K562 (cell line): Measurements from ENCODE around the gene ASIC3. TPM values are rescaled to one million over a fixed set of nuclear protein-coding genes. Genes with fewer than 3 reads are reported as not detected.

Experiments
- BDP1 ChIP-seq: IDR thresholded peaks from 3 replicates; pipeline ENCODE4 v1.6.1; 2011; ENCODE audit not compliant: insufficient read length, insufficient read depth
- CBX1 ChIP-seq: sonication (generic); IDR thresholded peaks from 2 replicates; pipeline ENCODE4 v1.6.1; 2016; ENCODE audit warnings: antibody characterized with exemption, low read depth, mild to moderate bottlenecking
- DMBX1 ChIP-seq: fragments of 250-450 bp; sonication (Bioruptor Pico); IDR thresholded peaks from 2 replicates; pipeline ENCODE4 v1.8.0; 2022; ENCODE audit warnings: inconsistent platforms, mild to moderate bottlenecking, moderate library complexity, borderline replicate concordance
- EWSR1 ChIP-seq: fragments of 450-650 bp; IDR thresholded peaks from 2 replicates; pipeline ENCODE4 v1.6.1; 2018; ENCODE audit warnings: borderline replicate concordance, mild to moderate bottlenecking, low read depth, moderate library complexity; ENCODE audit not compliant: partially characterized antibody
- HDAC8 ChIP-seq: fragments of 450-650 bp; IDR thresholded peaks from 2 replicates; pipeline ENCODE4 v1.6.1; 2016; ENCODE audit warnings: mild to moderate bottlenecking, missing genetic modification characterization, moderate library complexity, missing compliant biosample characterization
- PHF20 ChIP-seq: fragments of 450-650 bp; IDR thresholded peaks from 2 replicates; pipeline ENCODE4 v1.6.1; 2018; ENCODE audit not compliant: partially characterized antibody
- SIN3A ChIP-seq, 2 experiments: fragments of 150-350 bp in 1 of 2; IDR thresholded peaks; 2 replicates each; pipeline ENCODE4 v1.6.1; 2011 to 2016; ENCODE audit warnings: borderline replicate concordance in 2 of 2, low read depth in 2 of 2, low read length in 2 of 2, mild to moderate bottlenecking in 2 of 2, moderate library complexity in 2 of 2; ENCODE audit not compliant: control insufficient read depth in 1 of 2
- SNRNP70 ChIP-seq: fragments of 200-400 bp; formaldehyde crosslinking; optimal IDR thresholded peaks from 2 replicates; pipeline ENCODE3; 2017; ENCODE audit warnings: low read depth, low read length
- ZNF76 ChIP-seq: fragments of 250-450 bp; sonication (Bioruptor Pico); IDR thresholded peaks from 2 replicates; pipeline ENCODE4 v1.4.0; 2020; ENCODE audit warnings: mild to moderate bottlenecking, moderate library complexity, borderline replicate concordance
- polyA plus RNA-seq, 8 experiments: library from polyadenylated mRNA; depleted of rRNA in 4 of 8; stranded (reverse) in 5 of 8; unstranded in 3 of 8; fragments of >200 nt; fragmentation: Nextera tagmentation in 2 of 8; fragmentation: Illumina TruSeq in 1 of 8; extraction: Ambion mirVana in 2 of 8; extraction: Trizol in 1 of 8; gene quantifications; 2 replicates each; pipeline versions ENCODE4 v1.2.1 to v1.2.3, GENCODE V29; 2011 to 2014; ENCODE audit warnings: inconsistent platforms in 1 of 8, missing spikeins in 1 of 8
- total RNA-seq, 7 experiments: library from RNA; depleted of rRNA in 6 of 7; stranded (reverse); fragments of >200 nt in 6 of 7; fragmentation: Illumina TruSeq in 2 of 7; extraction: Trizol in 2 of 7; gene quantifications; 2 replicates each; pipeline versions ENCODE4 v1.2.1 to v1.2.3, GENCODE V29; 2011 to 2021; ENCODE audit warnings: low replicate concordance in 1 of 7
- TF ChIP-seq, protein P1 (sequence below), 2 experiments: fragments of 450-650 bp; formaldehyde crosslinking in 1 of 2; IDR thresholded peaks; 2 replicates each; pipeline versions ENCODE4 v1.4.0 to v1.6.1; 2014 to 2020; ENCODE audit warnings: mild to moderate bottlenecking in 2 of 2, borderline replicate concordance in 1 of 2, low read depth in 1 of 2
- TF ChIP-seq, protein P2 (sequence below), 2 experiments: fragments of 150-350 bp in 1 of 2; IDR thresholded peaks; 2 replicates each; pipeline ENCODE4 v1.6.1; 2012 to 2016; ENCODE audit warnings: low read depth in 2 of 2, low read length in 2 of 2, mild to moderate bottlenecking in 1 of 2, moderate library complexity in 1 of 2
- TF ChIP-seq, protein P3 (sequence below): sonication (generic); formaldehyde crosslinking; IDR thresholded peaks from 2 replicates; pipeline ENCODE4 v1.8.1; 2023; ENCODE audit warnings: mild to moderate bottlenecking, missing genetic modification reagents

ASIC3 gene
- total and polyA plus RNA-seq, 9 of the 15 experiments (the other 6 are each of a cell fraction or from before 2014, with no cell fraction given) = 0.11 to 5.0 (median 0.87) TPM

DNA sequence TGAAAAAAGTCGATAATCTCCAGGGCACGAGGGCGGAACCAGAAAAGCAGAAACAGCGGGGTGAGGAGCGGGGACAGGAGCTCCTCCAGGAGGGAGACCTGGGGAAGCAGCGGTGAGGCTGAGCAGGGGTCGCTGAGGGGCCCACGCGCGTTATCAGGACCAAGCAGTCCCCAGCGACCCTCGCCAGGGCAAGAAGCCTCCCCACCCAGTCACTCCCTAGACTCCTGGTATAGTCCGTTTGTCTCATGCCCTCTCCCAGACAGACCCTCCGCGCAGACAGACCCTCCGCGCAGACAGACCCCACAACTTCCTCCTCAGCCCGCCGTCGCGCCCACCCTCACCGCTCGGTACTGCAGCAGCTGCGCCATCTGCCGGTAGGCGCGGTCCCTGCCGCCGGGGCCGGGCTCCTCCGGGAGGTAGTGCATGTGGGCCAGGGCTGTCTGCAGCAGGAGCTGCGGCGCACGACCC, 30.3 kb upstream of the ASIC3 start (continued):
- TF ChIP-seq BDP1 (no peak), SIN3A (IDR thresholded peaks at IDR 0.05; ENCODE audit: borderline replicate concordance in 2 of 2, control insufficient read depth in 1 of 2, low read depth in 2 of 2, low read length in 2 of 2) (peak in 1 of 2 experiments; percentile 67; a peak in 1 of 4 replicates), CBX1 (peak; percentile 77), EWSR1 (no peak), HDAC8 (peak; percentile 72; the same call in 1 of the 2 replicates), ZNF76 (CRISPR knock-in tag) (peak; percentile 73; the same call in 1 of the 2 replicates), SNRNP70 (no peak), PHF20 (peak; percentile 70), DMBX1 (CRISPR knock-in tag) (peak; percentile 56; the same call in 1 of the 2 replicates)
- TF ChIP-seq, protein P1, sequence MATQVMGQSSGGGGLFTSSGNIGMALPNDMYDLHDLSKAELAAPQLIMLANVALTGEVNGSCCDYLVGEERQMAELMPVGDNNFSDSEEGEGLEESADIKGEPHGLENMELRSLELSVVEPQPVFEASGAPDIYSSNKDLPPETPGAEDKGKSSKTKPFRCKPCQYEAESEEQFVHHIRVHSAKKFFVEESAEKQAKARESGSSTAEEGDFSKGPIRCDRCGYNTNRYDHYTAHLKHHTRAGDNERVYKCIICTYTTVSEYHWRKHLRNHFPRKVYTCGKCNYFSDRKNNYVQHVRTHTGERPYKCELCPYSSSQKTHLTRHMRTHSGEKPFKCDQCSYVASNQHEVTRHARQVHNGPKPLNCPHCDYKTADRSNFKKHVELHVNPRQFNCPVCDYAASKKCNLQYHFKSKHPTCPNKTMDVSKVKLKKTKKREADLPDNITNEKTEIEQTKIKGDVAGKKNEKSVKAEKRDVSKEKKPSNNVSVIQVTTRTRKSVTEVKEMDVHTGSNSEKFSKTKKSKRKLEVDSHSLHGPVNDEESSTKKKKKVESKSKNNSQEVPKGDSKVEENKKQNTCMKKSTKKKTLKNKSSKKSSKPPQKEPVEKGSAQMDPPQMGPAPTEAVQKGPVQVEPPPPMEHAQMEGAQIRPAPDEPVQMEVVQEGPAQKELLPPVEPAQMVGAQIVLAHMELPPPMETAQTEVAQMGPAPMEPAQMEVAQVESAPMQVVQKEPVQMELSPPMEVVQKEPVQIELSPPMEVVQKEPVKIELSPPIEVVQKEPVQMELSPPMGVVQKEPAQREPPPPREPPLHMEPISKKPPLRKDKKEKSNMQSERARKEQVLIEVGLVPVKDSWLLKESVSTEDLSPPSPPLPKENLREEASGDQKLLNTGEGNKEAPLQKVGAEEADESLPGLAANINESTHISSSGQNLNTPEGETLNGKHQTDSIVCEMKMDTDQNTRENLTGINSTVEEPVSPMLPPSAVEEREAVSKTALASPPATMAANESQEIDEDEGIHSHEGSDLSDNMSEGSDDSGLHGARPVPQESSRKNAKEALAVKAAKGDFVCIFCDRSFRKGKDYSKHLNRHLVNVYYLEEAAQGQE (IDR thresholded peaks at IDR 0.05; ENCODE audit: borderline replicate concordance) = peak; percentile 83
- TF ChIP-seq, protein P1 (CRISPR knock-in tag; IDR thresholded peaks at IDR 0.05; ENCODE audit: low read depth) = peak; percentile 14; the same call in 1 of the 2 replicates
- TF ChIP-seq, protein P2, sequence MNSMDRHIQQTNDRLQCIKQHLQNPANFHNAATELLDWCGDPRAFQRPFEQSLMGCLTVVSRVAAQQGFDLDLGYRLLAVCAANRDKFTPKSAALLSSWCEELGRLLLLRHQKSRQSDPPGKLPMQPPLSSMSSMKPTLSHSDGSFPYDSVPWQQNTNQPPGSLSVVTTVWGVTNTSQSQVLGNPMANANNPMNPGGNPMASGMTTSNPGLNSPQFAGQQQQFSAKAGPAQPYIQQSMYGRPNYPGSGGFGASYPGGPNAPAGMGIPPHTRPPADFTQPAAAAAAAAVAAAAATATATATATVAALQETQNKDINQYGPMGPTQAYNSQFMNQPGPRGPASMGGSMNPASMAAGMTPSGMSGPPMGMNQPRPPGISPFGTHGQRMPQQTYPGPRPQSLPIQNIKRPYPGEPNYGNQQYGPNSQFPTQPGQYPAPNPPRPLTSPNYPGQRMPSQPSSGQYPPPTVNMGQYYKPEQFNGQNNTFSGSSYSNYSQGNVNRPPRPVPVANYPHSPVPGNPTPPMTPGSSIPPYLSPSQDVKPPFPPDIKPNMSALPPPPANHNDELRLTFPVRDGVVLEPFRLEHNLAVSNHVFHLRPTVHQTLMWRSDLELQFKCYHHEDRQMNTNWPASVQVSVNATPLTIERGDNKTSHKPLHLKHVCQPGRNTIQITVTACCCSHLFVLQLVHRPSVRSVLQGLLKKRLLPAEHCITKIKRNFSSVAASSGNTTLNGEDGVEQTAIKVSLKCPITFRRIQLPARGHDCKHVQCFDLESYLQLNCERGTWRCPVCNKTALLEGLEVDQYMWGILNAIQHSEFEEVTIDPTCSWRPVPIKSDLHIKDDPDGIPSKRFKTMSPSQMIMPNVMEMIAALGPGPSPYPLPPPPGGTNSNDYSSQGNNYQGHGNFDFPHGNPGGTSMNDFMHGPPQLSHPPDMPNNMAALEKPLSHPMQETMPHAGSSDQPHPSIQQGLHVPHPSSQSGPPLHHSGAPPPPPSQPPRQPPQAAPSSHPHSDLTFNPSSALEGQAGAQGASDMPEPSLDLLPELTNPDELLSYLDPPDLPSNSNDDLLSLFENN (IDR thresholded peaks at IDR 0.05; ENCODE audit: low read depth in 2 of 2, low read length in 2 of 2) = no peak
- TF ChIP-seq, protein P3, sequence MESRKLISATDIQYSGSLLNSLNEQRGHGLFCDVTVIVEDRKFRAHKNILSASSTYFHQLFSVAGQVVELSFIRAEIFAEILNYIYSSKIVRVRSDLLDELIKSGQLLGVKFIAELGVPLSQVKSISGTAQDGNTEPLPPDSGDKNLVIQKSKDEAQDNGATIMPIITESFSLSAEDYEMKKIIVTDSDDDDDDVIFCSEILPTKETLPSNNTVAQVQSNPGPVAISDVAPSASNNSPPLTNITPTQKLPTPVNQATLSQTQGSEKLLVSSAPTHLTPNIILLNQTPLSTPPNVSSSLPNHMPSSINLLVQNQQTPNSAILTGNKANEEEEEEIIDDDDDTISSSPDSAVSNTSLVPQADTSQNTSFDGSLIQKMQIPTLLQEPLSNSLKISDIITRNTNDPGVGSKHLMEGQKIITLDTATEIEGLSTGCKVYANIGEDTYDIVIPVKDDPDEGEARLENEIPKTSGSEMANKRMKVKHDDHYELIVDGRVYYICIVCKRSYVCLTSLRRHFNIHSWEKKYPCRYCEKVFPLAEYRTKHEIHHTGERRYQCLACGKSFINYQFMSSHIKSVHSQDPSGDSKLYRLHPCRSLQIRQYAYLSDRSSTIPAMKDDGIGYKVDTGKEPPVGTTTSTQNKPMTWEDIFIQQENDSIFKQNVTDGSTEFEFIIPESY (CRISPR knock-in tag) = peak; percentile 57; the same call in 1 of the 2 replicates
